ENCODE results near the gene ANGPTL4.
"Not testable (repeated sequence)": the region's sequence is repeated elsewhere in the genome, so short reads cannot be mapped to it uniquely, and the experiment has no call there.

Gene ANGPTL4, protein sequence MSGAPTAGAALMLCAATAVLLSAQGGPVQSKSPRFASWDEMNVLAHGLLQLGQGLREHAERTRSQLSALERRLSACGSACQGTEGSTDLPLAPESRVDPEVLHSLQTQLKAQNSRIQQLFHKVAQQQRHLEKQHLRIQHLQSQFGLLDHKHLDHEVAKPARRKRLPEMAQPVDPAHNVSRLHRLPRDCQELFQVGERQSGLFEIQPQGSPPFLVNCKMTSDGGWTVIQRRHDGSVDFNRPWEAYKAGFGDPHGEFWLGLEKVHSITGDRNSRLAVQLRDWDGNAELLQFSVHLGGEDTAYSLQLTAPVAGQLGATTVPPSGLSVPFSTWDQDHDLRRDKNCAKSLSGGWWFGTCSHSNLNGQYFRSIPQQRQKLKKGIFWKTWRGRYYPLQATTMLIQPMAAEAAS

GRCh38 chr19:8363803-8364771 is at the start of gene ANGPTL4:
Gene ANGPTL4, plus strand, starts transcription at chr19:8364155. Its CDS starts 167 bp downstream, at chr19:8364322.
- peak; percentile 5 to 51 for DNase-seq

DNA sequence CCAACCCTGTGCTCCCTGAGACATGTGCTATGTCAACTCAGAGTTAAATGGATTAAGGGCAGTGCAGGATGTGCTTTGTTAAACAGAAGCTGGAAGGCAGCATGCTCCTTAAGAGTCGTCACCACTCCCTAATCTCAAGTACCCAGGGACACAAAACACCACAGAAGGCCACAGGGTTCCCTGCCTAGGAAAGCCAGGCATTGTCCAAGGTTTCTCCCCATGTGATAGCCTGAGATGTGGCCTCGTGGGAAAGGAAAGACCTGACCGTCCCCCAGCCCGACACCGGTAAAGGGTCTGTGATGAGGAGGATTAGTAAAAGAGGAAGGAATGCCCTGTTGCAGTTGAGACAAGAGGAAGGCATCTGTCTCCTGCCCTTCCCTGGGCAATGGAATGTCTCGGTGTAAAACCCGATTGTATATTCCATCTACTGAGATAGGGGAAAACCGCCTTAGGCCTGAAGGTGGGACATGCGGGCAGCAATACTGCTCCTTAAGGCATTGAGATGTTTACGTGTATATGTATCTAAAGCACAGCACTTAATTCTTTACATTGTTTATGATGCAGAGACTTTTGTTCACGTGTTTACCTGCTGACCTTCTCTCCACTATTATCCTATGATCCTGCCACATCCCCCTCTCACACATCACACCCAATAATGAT is 48.8 kb upstream of the ANGPTL4 start:
- not testable (repeated sequence) for DNase-seq

- DNase-seq: no peak
Observed at GRCh38 chr19:8316351-8317125, 47.4 kb upstream of the ANGPTL4 start.

GRCh38 chr19:8318835-8319234 is 45.1 kb upstream of the ANGPTL4 start:
- DNase-seq: not testable (repeated sequence)

- no peak for DNase-seq
Observed at GRCh38 chr19:8319807-8320520, 44.0 kb upstream of the ANGPTL4 start.

GRCh38 chr19:8320564-8321066 is 43.3 kb upstream of the ANGPTL4 start:
- no peak for DNase-seq

DNA sequence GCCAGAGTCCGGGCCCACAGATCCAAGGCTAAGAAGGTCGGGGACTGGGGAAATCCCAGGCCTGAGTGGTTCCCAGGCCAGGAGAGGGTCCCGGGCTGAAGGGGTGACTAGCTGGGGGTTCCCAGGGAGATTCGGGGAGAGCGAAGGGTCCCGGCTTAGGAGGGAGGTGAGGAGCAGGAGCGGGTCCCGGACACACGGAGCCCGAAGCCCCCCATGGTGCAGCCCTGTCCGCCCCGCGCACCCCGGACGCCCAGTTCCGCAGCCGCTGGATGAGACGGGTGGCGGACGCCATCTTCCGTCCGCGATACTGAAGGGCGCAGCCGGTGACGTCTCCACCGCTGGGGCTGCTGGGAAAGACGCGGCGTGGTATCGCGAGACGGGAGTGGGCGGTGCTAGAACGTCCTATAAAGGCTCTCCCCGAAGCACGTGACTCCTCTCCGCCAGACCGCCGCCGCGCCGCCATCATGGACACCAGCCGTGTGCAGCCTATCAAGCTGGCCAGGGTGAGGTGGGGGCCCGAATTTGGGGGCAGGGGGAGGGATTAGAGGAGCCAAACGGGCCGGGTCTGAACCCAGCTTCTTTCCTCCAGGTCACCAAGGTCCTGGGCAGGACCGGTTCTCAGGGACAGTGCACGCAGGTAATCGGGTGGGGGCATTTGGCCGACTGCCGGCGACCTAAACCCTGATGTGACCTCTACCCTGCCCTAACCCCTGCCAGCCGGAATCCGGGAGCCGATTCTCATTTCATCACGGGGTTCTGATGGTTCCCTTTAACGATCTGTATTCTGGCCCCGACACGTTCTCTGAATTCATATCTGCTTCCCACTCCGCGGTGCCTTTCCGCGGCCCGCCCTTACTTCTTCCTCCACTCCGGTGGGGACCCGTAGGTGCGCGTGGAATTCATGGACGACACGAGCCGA is 42.6 kb upstream of the ANGPTL4 start, which contains the start of the genes NDUFA7 and RPS28:
TSS of gene NDUFA7 (minus strand) at position 309 of the 919 bp plus-strand sequence. CDS start at position 292, 17 bp downstream.
TSS of gene RPS28 (plus strand) at position 430 of the 919 bp plus-strand sequence. CDS start at position 465, 35 bp downstream.
- peak; percentile 96 to 98 for DNase-seq

GRCh38 chr19:8321986-8322637 is 41.8 kb upstream of the ANGPTL4 start:
- DNase-seq: no peak

DNA sequence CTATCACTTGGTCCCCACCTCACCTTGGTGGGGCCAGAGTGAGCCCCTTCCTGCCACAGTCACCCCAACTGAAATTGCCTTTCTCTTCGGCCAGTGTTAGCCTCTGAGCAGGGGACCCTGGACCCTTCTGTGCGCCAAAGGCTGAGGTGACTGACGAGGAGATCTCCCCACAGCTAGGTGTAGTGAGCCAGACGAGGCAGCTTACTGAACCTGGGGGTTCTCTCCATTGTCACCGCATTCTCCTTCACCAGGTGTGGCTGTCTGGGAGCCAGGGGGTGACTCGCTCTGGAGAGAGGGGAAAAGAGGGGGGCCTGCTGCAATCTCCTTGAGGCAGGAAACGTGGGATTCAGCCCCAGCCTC is 41.3 kb upstream of the ANGPTL4 start:
- no peak for DNase-seq

DNA sequence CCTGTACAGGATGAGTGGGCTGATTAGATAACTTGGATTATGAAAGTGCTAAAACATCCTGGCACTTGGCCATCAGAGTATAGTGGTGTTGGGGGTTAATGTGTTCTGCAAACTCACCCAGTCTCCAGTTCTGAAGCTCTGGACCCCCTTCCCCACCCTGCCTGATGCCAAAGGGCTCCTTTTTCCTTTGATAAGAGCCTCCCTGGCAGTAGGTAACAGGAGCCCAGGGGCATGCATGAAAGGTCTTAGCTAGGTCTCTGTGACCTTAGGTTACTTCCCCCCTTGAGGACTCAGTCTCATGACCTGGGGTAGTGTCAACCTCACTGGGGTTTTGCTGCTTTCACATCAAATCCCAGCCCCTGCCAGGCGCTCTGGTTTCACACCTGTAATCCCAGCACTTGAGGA is 40.2 kb upstream of the ANGPTL4 start:
- no peak for DNase-seq

DNA sequence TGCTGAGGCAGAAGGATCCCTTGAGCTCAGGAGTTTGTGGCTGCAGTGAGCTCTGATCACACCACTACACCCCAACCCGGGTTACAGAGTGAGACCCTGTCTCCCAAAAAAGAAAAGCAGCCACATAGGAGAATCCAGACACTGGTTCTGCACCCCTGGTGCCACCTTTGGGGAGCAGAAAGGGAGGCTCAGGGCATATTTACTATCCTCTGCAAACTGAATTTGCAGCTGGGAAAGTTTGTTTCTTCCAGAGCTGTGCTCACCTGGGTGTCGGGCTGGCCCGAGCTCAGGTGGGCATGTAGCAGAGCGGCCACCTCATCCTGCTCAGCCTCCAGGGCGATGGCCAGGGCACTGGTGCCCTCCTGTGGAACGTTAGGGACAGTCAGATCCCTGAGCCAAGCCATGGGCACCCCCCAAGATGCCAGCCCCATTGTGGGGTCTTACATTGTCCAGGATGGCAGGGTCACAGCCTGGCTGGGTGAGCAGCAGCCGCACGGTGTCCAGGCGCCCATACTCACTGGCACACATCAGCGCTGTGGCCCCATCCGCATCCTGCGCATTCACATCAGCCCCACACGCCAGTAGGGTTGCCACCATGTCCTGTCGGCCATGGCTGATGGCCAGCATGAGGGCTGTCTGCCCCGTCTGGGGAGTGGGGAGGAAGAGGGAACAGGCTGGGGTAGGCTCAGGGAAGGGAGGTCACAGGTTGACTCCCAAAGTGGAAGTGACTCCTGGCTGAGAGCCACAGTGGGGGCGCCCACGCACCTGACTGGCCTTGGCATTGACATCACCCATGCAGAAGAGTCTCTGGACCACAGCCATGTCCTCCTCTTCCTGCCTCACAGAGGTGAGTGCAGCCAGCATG is 39.5 kb upstream of the ANGPTL4 start:
- DNase-seq: no peak

- no peak for DNase-seq
Observed at GRCh38 chr19:8325454-8325853, 38.5 kb upstream of the ANGPTL4 start.

DNA sequence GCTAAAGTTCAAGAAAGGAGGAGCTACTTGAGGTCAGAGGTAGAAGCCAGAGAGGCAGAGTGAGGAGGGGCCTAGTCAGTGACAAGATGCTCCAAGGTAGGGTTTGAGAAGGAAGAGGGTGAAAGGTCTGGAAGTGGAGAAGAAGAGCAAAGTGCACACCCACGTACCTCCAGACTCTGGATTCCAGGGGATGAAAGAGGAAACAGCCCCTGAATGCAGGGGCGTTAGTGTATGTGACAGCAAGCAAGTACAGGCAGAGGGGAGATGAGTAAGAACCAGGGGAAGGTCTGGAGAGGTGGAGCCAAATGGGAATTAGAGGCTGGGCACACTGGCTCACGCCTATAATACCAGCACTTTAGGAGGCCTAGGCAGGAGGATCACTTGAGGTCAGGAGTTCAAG is 34.0 kb upstream of the ANGPTL4 start:
- DNase-seq: no peak

DNA sequence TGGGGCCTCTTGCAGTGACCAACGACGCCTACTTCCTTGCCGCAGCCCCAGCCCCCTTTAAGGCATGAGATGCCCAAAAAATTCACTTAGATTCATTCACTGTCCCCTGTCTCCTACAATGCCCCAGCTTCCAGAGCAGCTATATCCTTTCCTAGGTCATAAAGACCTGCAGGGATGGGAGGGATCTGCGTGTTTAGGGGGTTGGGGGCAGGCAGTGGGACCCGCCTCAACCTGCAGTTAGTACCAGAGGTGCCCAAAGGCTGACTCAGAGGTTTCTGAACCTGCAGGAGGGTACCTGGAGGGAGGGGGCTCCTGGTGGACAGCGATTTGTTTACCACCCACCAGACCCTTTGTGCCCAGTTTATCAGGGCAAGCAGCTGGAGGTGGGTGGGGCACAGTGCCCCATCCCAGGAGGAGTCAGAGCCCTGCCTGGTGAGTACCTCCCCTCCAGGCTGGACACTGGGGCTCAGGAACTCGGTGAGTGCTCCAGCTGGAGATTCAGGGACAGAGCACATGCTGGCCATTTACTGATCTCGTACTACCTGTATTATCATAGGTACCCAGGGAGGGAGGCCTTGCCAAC is 32.6 kb upstream of the ANGPTL4 start:
- DNase-seq: no peak

GRCh38 chr19:8332976-8333766 is 30.8 kb upstream of the ANGPTL4 start:
- no peak for DNase-seq

DNA sequence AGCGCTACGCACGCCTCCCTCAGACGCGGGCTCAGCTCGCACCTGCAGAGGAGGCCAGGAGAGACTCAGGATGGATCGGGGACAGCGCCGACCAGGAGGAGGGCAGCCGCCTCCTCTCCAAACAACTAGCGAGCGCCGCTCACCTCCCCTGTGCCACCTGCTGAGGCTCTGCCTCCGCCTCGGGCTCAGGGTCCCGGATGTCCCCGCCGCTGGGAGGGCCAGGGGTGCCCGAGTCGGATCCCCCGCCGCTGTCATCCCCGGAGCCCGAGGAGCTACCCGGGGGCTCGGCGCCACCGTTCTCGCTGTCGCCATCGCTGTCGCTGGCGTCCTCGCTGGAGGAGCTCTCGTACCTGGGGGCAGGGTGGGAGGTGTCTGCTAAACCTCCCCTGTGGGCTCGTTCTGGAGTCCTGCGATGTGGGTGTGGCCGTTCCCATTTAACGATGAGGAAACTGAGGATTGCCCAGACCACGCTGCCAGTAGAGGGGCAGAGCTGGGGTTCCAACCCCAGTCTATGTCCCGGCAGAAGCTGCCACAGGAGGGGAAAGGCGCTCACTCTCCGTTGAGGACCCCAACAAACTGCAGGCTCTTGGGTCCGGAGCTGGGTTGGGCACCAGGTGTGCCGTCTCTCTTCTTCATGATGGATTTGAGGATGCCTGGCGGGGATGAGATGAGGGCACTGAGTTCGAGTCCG is 30.0 kb upstream of the ANGPTL4 start:
- DNase-seq: no peak
